ENCODE data around the gene BCL11A. TPM values are rescaled to one million over a fixed set of nuclear protein-coding genes. Genes with fewer than 3 reads are reported as not detected.

The BCL11A gene
- not detected for total RNA-seq

DNA sequence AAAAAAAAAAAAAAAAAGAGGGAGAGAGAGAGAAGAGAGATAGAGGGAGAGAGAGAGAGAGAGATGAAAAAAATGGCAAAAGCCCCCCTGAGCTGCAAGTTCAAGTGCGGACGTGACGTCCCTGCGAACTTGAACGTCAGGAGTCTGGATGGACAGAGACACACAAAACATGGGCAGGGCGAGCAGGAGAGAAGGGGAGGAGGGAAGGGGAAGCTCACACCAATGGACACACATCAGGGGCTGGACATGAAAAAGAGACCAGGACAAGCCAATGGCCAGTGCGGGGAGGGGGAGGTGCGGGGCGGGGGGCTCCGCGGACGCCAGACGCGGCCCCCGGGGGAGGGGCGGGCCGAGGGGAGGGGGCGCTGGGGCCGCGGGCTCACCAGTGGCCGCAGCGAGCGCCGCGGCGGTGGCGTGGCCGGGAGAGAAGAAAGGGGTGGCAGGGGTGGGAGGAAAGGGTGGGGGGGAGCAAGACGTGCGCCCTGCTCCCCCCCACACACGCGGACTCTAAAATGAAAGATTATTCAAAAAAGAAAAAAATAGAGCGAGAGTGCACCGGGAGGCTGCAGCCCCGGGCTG, at the start of gene BCL11A:
Gene BCL11A (minus strand): TSS at position 160 of the 579 bp plus-strand sequence. CDS start 384 bp downstream, outside the sequence.
- no peak for ATAC-seq
- Mint-ChIP-seq H3K4me1 (peaks cover 38% of the 10 kb centered on the region), H3K27me3 (peaks cover 81% of the 10 kb centered on the region), H3K27ac (no peak within 1 kb of the TSS), H3K36me3 (no peaks in the 10 kb centered on the region), H3K4me3 (peak within 1 kb of the TSS; percentile 73), H3K9me3 (ENCODE audit: low read depth) (no peaks in the 10 kb centered on the region)
- CTCF ChIA-PET, result interaction anchor here (2.2 kb wide), 1 partner anchor 28 kb away, joined by 4 read pairs; no protein-coding TSS in a partner anchor
- DNase-seq, result no peak

DNA sequence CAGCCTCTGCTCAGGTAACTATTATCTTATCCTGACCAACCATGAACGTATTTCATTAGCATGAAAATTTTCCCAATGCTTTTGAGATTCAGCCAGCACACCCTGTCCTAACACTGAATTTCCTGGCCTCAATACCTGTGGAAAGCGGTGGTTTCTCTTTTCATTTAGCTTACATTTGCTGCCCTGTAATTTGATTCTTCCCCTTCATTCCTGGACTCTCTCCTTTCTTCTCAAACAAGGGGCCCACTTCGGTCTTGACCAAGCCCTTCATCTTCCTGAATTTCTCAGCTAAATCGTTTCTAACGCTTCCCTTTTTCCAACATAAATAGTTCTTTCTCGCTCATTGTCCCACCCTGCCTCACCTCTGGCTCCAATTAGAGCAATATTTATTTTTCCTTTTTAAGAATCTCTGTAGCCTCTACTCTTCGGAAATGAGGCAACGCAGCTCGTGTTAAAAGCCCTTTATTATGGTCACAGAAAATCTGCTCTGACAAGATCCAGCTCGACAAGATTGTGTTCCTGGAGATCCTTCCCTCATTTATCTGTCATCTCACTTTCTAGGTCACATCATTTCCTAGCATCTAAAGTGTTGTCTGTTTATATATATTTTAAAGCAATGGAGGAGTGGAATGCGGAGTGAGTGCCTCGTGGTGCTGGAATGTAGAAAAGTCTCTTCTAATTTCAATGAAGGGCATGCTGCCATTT, 49.5 kb upstream of the BCL11A start:
- DNase-seq (no peak), ATAC-seq (no peak)
- H3K27me3 Mint-ChIP-seq, result peaks cover 5% of the 10 kb centered on the region
- H3K36me3 Mint-ChIP-seq, result no peaks in the 10 kb centered on the region
- no peaks in the 10 kb centered on the region for H3K9me3 Mint-ChIP-seq (ENCODE audit: low read depth)
- H3K27ac Mint-ChIP-seq, result no peak overlapping the region
- H3K4me3 Mint-ChIP-seq, result no peak overlapping the region
- CTCF ChIA-PET, result no interaction called here
- H3K4me1 Mint-ChIP-seq, result no peaks in the 10 kb centered on the region

- DNase-seq (no peak), ATAC-seq (no peak)
- CTCF ChIA-PET, result no interaction called here
- no peaks in the 10 kb centered on the region for H3K36me3 Mint-ChIP-seq
- no peaks in the 10 kb centered on the region for H3K9me3 Mint-ChIP-seq (ENCODE audit: low read depth)
- H3K4me1 Mint-ChIP-seq, result no peaks in the 10 kb centered on the region
- no peak overlapping the region for H3K27ac Mint-ChIP-seq
- no peak overlapping the region for H3K4me3 Mint-ChIP-seq
- peaks cover 5% of the 10 kb centered on the region for H3K27me3 Mint-ChIP-seq
Observed at GRCh38 chr2:60602388-60602787, 48.9 kb upstream of the BCL11A start.

DNA sequence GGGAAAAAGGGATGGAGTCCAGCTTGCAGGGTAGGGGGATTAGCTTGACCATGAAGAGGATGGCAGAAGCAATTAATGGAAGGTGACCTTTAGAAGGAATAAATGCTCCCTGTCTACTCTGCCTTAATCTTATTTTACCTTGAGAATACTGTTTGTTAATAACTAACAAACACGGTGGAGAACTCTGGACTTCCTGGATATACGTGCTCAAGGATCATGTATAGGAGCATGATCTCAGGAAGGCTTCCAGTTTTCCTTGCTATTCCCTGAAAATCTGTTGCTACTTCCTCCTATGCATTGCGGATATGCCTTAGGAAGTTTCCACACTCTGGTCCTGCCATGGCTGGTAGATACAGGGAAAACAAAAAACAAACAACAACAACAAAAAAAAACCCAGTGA, 44.8 kb upstream of the BCL11A start:
- H3K9me3 Mint-ChIP-seq (ENCODE audit: low read depth), result no peaks in the 10 kb centered on the region
- H3K4me3 Mint-ChIP-seq, result no peak overlapping the region
- ATAC-seq (no peak), DNase-seq (no peak)
- H3K36me3 Mint-ChIP-seq, result no peaks in the 10 kb centered on the region
- H3K4me1 Mint-ChIP-seq, result no peaks in the 10 kb centered on the region
- CTCF ChIA-PET, result interaction anchor here (1.2 kb wide), 1 partner anchor 17 kb away, joined by 3 read pairs; no protein-coding TSS in a partner anchor
- H3K27ac Mint-ChIP-seq, result no peak overlapping the region
- H3K27me3 Mint-ChIP-seq, result peaks cover 23% of the 10 kb centered on the region

DNA sequence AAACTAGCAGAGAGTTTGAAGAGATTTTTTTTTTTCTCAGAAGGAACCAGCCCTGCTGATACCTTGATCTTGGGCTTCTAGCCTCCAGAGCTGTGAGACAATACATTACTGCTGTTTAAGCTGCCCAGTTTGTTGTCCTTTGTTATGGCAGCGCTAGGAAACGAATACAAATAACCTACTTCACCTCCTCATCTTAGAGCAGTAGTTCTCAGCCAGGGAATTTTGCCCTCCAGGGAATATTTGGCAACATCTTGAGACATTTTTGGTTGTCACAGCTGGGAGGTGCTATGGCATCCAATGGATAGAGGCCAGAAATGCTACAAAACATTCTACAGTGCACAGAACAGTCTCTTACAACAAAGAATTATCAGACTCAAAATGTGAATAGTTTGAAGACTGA, 43.9 kb upstream of the BCL11A start:
- Mint-ChIP-seq H3K4me3 (no peak overlapping the region), H3K27ac (no peak overlapping the region), H3K36me3 (no peaks in the 10 kb centered on the region), H3K9me3 (ENCODE audit: low read depth) (no peaks in the 10 kb centered on the region), H3K4me1 (no peaks in the 10 kb centered on the region), H3K27me3 (peaks cover 26% of the 10 kb centered on the region)
- DNase-seq, result no peak
- CTCF ChIA-PET, result interaction anchor here (1.2 kb wide), 1 partner anchor 10 kb away, joined by 3 read pairs; no protein-coding TSS in a partner anchor
- no peak for ATAC-seq

DNA sequence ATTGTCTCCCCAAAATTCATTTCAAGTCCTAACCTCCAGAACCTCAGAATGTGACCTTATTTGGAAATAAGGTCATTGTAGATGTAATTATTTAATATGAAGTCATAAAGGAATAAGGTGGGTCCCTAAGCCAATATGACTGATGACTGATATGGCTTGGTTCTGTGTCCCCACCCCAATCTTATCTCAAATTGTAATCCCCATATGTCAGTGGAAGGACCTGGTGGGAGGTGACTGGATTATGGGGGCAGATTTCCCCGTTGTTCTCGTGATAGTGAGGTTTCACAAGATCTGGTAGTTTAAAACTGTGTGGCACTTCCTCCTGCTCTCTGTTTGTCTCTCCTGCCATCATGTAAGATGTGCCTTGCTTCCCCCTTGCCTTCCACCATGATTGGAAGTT, 43.0 kb upstream of the BCL11A start:
- H3K4me3 Mint-ChIP-seq, result no peak overlapping the region
- CTCF ChIA-PET, result interaction anchor here (1.2 kb wide), 1 partner anchor 10 kb away, joined by 3 read pairs; no protein-coding TSS in a partner anchor
- ATAC-seq (no peak), DNase-seq (no peak)
- no peaks in the 10 kb centered on the region for H3K9me3 Mint-ChIP-seq (ENCODE audit: low read depth)
- H3K36me3 Mint-ChIP-seq, result no peaks in the 10 kb centered on the region
- H3K27ac Mint-ChIP-seq, result no peak overlapping the region
- H3K4me1 Mint-ChIP-seq, result no peaks in the 10 kb centered on the region
- H3K27me3 Mint-ChIP-seq, result peaks cover 31% of the 10 kb centered on the region

DNA sequence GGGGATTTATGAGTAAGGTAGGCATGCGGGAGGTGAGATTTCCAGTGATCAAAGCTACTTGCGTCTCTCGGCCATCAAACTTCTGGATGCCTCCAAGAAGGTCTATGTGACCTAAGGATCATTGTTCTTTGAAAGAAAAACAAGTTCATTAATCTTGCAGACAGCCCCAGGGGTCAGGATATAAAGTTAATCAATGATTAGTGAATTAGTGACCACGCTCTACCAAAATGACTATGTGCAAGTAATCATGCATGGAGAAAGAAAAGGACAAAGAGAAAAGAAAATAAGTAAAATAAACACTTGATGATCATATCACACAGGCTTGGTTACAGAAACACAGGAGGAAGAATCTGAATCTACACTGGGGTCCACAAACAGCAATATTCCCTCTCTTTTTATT, 42.5 kb upstream of the BCL11A start:
- ATAC-seq (no peak), DNase-seq (no peak)
- Mint-ChIP-seq H3K27me3 (peaks cover 35% of the 10 kb centered on the region), H3K4me1 (no peaks in the 10 kb centered on the region), H3K36me3 (no peaks in the 10 kb centered on the region), H3K9me3 (ENCODE audit: low read depth) (no peaks in the 10 kb centered on the region), H3K4me3 (no peak overlapping the region), H3K27ac (no peak overlapping the region)
- CTCF ChIA-PET, result interaction anchor here (1.2 kb wide), 1 partner anchor 9 kb away, joined by 3 read pairs; no protein-coding TSS in a partner anchor

GRCh38 chr2:60589104-60589503, 35.6 kb upstream of the BCL11A start:
- DNase-seq, result no peak
- Mint-ChIP-seq H3K27me3 (peaks cover 38% of the 10 kb centered on the region), H3K27ac (no peak overlapping the region), H3K4me3 (no peak overlapping the region), H3K4me1 (no peaks in the 10 kb centered on the region), H3K9me3 (ENCODE audit: low read depth) (no peaks in the 10 kb centered on the region), H3K36me3 (no peaks in the 10 kb centered on the region)
- CTCF ChIA-PET, result no interaction called here
- ATAC-seq, result no peak

DNA sequence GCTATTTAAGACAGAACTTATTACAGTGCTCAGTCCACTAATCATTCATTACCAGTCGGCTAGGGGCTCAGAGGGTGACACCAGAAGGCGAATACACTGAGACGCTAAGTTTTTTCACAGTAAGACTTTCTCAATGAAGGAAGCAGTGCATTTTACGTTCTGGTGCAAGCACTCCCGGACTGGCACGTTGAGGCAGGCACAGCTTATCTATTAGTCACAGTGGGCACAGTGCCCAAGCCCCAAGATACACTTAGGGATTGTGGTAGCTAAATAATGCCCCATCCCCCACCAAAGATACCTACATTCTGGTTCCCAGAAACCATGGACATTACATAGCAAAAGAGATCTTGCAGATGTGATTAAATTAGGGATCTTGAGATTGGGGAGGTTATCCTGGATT, 32.6 kb upstream of the BCL11A start:
- Mint-ChIP-seq H3K9me3 (ENCODE audit: low read depth) (no peaks in the 10 kb centered on the region), H3K27me3 (peaks cover 40% of the 10 kb centered on the region), H3K4me1 (peaks cover 4% of the 10 kb centered on the region), H3K27ac (no peak overlapping the region), H3K4me3 (no peak overlapping the region), H3K36me3 (no peaks in the 10 kb centered on the region)
- DNase-seq (no peak), ATAC-seq (no peak)
- CTCF ChIA-PET, result interaction anchor here (1.4 to 1.6 kb wide), 2 partner anchors 11 kb away, joined by 3 read pairs; no protein-coding TSS in a partner anchor

- ATAC-seq, result no peak
Observed at GRCh38 chr2:60585276-60585675, 31.8 kb upstream of the BCL11A start.

DNA sequence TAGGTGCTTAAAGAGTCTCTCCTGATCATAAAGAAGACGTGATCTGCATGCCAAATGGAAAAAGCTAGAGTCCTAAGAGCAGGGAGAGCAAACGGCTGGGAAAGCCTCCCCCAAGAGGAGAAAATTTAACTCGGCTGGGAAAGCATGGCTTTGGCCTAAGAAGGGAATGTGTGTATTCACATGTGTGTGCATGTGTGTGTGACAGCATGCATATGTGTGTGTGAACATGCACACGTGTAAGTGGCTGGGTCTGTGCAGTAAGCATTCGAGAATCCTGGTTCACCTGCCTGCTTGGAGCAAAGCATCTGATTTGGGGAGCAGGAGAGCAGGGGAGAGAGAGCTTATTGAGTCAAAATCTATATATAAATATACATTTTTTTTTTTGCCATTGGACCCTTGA, 30.1 kb upstream of the BCL11A start:
- no peaks in the 10 kb centered on the region for H3K36me3 Mint-ChIP-seq
- H3K9me3 Mint-ChIP-seq (ENCODE audit: low read depth), result no peaks in the 10 kb centered on the region
- CTCF ChIA-PET, result interaction anchor here (0.6 to 4.0 kb wide), 4 partner anchors 9 to 33 kb away, joined by 3 to 62 read pairs (median 18); no protein-coding TSS in a partner anchor
- no peak overlapping the region for H3K4me3 Mint-ChIP-seq
- H3K27me3 Mint-ChIP-seq, result peaks cover 57% of the 10 kb centered on the region
- no peak for DNase-seq
- no peak for ATAC-seq
- H3K27ac Mint-ChIP-seq, result no peak overlapping the region
- peaks cover 4% of the 10 kb centered on the region for H3K4me1 Mint-ChIP-seq

More at GRCh38 chr2:60585276-60585675, 31.8 kb upstream of the BCL11A start:
- Mint-ChIP-seq H3K4me1 (peaks cover 4% of the 10 kb centered on the region), H3K9me3 (ENCODE audit: low read depth) (no peaks in the 10 kb centered on the region), H3K4me3 (no peak overlapping the region), H3K27ac (no peak overlapping the region), H3K27me3 (peaks cover 40% of the 10 kb centered on the region), H3K36me3 (no peaks in the 10 kb centered on the region)
- CTCF ChIA-PET, result interaction anchor here (1.4 kb wide), 1 partner anchor 10 kb away, joined by 3 read pairs; no protein-coding TSS in a partner anchor
- DNase-seq, result no peak

GRCh38 chr2:60581433-60582282, 28.2 kb upstream of the BCL11A start:
- Mint-ChIP-seq H3K27ac (no peak overlapping the region), H3K4me3 (no peak overlapping the region), H3K4me1 (peaks cover 4% of the 10 kb centered on the region), H3K9me3 (ENCODE audit: low read depth) (no peaks in the 10 kb centered on the region), H3K27me3 (peaks cover 55% of the 10 kb centered on the region), H3K36me3 (no peaks in the 10 kb centered on the region)
- ATAC-seq (peak; percentile 90), DNase-seq (peak; percentile 68)
- CTCF ChIA-PET, result interaction anchor here (0.6 to 4.0 kb wide), 22 partner anchors 8 to 1819 kb away, joined by 3 to 62 read pairs (median 4); no protein-coding TSS in a partner anchor

DNA sequence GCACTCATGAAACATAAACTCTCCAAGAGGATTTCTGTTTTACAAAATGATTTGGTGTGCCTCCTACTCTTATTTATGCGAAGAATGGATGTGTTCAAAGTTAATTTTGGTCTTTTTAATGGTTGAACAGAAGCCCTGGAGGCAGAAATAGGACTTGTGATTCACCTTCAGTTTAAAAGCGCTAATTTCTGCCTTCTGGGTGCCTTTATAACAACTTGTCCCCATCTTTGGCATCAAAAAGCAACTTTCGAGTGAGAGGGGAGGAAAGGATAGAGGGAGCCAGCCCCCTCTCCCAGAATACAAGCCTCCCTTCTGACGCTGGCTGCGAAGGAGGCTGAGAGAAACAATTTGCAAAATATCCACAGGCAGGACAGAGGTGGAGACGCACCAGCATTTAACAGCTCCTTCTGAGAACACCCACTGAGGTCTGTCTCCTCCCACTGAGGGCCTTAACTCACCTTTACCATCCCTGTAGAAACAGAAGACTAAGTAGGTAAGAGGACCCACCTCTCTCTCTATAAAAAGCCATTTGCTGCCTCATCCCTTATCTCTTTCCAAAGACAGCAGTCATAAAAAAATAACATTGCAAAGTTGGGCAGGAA, 24.3 kb upstream of the BCL11A start:
- DNase-seq (no peak), ATAC-seq (no peak)
- CTCF ChIA-PET, result no interaction called here
- Mint-ChIP-seq H3K4me1 (peaks cover 4% of the 10 kb centered on the region), H3K36me3 (no peaks in the 10 kb centered on the region), H3K4me3 (no peak overlapping the region), H3K27ac (no peak overlapping the region), H3K27me3 (peaks cover 65% of the 10 kb centered on the region), H3K9me3 (ENCODE audit: low read depth) (no peaks in the 10 kb centered on the region)

Data from activated CD8-positive, alpha-beta memory T cell treated with anti-CD3 and anti-CD28 coated beads, Interleukin-2, amount 10 ng/mL, durations not matched to agents 7 days and 5 days (primary cell).